GOT3 (cell line): ENCODE data around the gene TMEM218.

Source experiments
- DNase-seq: peaks from one replicate; lab custom pipeline; 2025; ENCODE audit warnings: mixed read lengths; lab: John Stamatoyannopoulos, UW

The TMEM218 gene

DNA sequence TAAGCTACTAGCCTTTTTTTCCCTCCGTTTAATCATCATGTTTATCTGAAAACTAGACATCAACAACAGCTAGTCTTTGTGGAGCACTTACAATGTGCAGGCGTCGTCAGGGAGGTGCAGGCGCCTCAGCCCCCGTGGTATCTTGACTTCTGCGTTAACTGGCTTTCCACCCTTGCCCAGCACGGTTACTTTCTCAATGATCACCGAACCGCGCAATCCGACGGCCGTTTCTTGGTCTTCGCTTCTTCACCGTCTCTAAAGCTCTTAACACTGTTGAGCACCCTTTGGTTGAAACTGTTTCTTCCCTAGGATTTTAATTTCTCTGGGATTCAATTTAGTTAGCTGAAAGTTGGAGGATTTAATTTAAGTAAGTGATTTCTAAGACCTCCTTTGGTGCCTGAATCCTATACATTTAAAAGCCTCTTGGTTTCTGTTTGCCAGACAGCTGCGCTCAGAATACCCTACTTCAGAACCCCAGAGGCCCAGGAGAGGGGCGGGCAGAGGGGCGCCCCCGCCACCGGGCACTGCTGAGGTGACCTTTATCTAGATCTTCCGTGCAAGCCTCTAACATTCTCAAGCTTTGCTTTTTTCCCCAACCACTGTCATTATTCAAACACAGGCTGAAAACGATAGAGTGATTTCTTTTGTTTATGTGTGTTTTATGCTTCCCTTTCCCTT, 18.0 kb upstream of the TMEM218 start:
- no peak for DNase-seq

- DNase-seq = no peak
Observed at GRCh38 chr11:125128450-125128849, 17.0 kb upstream of the TMEM218 start.

DNA sequence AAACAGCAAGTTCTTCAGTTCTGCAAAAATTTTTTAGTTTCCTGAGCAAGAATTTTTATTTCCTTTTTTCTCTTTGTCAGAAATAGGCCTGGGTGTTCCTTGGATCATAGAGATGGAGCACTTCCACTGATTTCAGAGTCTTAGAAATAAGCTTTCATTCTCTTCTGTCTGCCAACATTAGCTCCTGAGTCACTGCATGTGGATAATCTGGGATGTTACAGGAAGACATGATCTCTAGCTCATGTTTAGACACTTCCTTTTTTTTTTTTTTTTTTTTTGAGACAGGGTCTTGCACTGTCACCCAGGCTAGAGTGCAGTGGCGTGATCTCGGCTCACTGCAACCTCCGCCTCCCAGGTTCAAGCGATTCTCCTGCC, 13.2 kb upstream of the TMEM218 start:
- DNase-seq = no peak

DNA sequence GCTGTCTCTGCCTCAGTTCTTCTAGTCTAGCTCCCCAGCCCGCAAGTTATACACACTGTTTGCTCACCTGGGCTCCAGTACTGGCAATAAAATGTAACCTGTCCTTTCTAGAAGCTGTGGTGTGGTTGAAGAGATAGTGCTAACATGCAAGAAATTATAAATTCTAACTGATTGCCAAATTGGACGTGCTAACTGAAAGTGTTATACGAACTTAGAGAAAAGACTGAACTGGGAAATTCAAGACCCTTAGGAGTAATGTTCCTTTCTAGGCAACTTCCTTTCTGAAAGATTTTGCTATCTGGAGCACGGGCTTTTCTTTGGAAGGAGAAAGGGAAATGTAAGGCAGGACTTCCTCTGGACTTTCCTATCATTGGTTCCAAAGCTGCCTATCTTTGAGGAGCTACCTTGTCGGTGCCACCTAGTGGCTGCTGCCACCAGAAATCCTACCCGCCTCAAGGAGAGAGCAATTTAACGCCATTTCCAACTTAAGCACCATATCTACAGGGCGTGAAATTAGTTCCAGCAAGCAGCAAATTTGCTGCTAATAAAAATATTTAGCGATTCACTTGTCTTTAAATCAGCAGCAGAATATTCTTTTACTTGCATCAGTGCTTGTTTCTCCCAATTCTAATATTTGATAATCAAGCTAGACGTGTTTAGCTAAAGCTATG, 12.7 kb upstream of the TMEM218 start:
- no peak for DNase-seq

GRCh38 chr11:125123194-125123946, 11.9 kb upstream of the TMEM218 start:
- no peak for DNase-seq

DNA sequence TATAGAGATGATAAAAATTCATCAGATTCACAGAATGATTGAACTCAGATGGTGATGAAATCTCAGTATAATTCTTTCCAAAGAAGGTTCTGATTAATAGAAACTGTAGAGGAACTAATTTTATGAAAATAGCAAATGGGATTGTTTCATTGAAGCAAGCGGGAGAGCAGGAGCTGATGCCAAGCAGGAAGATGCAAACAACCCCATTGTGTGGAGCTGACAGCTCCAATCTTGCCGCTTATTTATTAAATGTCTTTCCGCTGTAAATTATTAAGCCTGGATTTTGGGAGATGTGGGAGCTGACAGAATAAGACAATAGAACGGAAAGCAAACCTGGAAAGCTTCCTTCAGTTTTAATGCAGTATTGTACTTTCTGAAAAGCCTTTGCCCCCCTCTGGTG, 6.0 kb upstream of the TMEM218 start:
- DNase-seq = no peak

DNA sequence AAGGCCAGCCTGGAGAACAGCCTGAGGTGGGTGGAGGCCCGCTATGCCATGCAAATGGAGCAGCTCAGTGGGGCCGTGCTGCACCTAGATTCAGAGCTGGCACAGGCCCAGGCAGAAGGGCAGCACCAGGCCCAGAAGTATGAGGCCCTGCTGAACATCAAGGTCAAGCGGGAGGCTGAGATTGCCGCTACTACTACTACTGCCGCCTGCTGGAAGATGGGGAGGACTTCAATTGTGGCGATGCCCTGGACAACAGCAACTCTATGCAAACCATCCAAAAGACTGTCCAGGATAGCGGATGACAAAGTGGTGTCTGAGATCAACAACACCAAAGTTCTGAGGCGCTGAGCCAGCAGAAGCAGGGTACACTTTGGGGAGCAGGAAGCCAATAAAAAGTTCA, 3.1 kb upstream of the TMEM218 start:
- no peak for DNase-seq

GRCh38 chr11:125112208-125112604, 780 bp upstream of the TMEM218 start:
- no peak for DNase-seq

DNA sequence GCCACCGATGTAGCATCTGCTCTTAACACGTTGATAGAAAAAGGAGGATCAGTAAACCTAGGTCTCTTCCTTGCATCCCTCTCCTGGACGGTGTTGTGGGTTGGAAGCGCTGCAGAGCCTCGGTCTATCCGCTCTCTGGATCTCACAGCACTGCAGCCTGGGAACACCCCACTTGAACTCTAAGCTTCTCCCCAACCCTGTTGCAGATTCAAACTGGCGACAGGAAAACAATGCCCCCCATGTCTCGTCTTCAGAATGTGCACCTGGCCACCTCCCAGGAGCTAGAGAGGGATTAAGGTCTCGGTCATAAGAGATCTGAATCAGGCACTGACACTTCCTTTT, 454 bp downstream of the TMEM218 start:
- no peak for DNase-seq

GRCh38 chr11:125110506-125110905, 920 bp downstream of the TMEM218 start:
- DNase-seq = no peak

GRCh38 chr11:125108469-125108868, 3.0 kb downstream of the TMEM218 start:
- DNase-seq = no peak

- no peak for DNase-seq
Observed at GRCh38 chr11:125105926-125106325, 5.5 kb downstream of the TMEM218 start.

DNA sequence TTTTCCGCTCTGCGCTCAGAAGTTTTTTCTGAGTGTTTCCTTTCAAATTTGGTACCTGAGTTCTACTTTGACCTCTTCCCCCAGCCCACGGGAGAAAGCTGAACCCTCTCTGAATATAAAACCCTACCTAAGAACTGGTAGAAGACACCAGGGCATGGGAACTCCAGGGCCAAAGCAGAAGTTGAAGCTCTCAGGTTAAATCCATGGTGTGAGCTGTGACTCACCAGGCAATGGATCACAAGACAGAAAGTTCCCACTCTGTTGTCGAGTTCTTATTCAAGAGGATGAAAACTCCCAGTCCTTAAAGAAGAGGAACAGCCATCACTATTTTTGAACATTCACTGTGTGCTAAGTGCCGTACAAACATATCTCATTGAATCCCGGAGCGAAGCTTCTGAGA, 8.9 kb downstream of the TMEM218 start:
- DNase-seq = no peak

GRCh38 chr11:125102025-125102424, 9.4 kb downstream of the TMEM218 start:
- DNase-seq = no peak

DNA sequence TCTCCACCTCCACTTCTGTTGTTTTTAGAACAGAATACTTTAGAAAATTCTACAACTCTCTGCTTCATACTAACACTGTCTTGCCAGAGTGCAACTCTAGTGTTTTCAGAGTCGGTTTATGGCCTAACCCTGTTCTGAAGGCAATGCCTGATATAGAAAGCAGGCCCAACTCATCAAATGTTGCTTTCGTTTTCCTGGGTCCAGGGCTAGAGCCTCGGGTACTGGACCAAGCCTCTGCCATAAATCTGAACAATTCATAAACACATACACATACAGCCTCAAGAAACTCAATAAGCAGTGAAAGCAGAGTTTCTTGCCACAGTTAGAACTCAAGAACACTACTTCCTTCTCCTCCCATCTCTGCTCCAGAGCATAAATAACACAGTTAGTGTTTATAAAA, 9.8 kb downstream of the TMEM218 start:
- no peak for DNase-seq

DNA sequence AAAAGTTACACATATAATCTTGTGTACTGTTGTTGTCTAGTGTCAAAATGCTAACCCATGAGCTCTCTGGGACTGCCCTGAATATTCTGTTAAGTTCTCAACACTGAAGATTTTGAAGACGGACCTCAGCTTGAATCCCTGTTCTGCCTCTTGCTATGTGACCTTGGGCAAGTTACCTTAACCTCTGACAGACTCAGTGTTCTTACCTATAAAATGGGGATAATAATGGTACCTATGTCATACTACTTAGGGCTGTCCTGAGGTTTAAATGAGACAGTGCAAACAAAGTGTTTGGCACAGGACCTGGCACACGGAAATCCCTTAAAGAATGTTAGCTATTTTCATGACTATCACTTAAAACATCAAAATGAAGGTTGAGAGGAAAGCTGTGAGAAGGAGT, 11.3 kb downstream of the TMEM218 start:
- DNase-seq = no peak

- DNase-seq = no peak
Observed at GRCh38 chr11:125094731-125095130, 16.7 kb downstream of the TMEM218 start.

DNA sequence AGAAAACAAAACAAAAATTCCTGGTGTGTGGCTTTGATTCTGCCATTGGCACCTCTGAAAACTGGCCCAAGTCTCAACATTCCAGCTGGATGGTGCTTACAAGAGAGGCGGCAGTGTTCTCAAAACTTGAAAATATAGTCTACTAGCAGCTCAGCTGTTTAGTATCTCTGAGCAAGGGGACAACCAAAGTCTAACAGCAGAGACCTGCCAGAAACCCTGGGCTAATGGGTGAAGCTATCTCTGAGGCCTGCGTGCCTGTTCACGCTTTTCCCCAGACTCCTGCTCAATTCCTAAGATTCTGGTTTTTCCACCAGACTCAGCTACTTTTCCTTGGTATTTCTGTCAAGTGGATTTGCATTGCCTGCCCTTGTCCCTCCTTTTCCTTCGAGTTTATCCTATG, 17.9 kb downstream of the TMEM218 start:
- DNase-seq = no peak

- no peak for DNase-seq
Observed at GRCh38 chr11:125092669-125093068, 18.8 kb downstream of the TMEM218 start.

GRCh38 chr11:125091877-125092664, 19.4 kb downstream of the TMEM218 start:
- DNase-seq = no peak

DNA sequence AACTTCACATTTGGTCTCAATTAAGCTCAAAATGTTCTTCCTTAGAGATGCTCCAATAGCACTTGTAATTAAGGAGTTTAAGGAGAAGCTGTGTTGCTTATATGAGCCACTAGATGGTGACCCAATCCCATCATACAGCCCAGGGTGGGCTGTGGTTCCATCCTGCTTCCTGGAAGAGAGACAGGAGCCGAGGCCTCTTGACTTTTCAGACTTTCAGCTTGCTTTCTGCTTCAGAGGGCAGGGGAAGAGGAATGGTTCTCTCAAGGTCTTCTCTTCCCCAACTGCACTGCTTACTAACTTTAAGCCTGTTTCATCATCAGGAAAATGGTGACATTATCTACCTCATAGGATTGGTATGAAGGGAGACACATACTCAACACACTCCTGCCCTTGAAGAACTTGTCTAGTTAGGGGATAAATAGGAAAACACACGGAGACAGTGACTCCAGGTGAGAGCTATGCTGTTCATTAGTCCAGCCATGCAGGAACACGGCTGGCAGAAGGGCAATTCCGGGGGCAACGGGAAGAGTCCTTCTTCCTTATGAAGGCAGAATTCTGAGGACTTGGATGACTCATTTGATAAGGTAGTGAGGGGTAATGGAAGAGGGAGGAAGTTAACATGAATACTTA, 20.1 kb downstream of the TMEM218 start:
- DNase-seq = no peak

GRCh38 chr11:125090816-125091215, 20.6 kb downstream of the TMEM218 start:
- no peak for DNase-seq
